GM12864 (cell line): ENCODE results near the gene MAMDC2.

Experiments used
- DNase-seq: peaks from one replicate; pipeline ENCODE4 v3.0.0-alpha.2; 2011; ENCODE audit warnings: low read depth
- H3K4me3 ChIP-seq: 2 replicates; pipeline ENCODE4 v1.5.1; 2011; ENCODE audit warnings: mild to moderate bottlenecking, low read depth, low read length, control low read depth
- CTCF ChIP-seq: IDR thresholded peaks from 2 replicates; pipeline ENCODE4 v1.5.1; 2011; ENCODE audit warnings: low read depth, mild to moderate bottlenecking, moderate library complexity, low read length, control low read depth, inconsistent platforms; ENCODE audit errors: missing control alignments

MAMDC2 gene

GRCh38 chr9:70119786-70120185 lies 76.1 kb downstream of the MAMDC2 start:
- no peak for DNase-seq
- no peak for TF ChIP-seq CTCF

GRCh38 chr9:70120834-70121510 lies 77.3 kb downstream of the MAMDC2 start:
- DNase-seq, result no peak
- no peak overlapping the region for H3K4me3 ChIP-seq
- no peak for TF ChIP-seq CTCF

More at GRCh38 chr9:70119786-70120185, 76.1 kb downstream of the MAMDC2 start:
- no peak overlapping the region for H3K4me3 ChIP-seq

- TF ChIP-seq CTCF, result no peak
- no peak overlapping the region for H3K4me3 ChIP-seq
- DNase-seq, result no peak
These were observed 78.3 kb downstream of the MAMDC2 start for GRCh38 chr9:70121818-70122436.

GRCh38 chr9:70123695-70124094 lies 80.0 kb downstream of the MAMDC2 start:
- DNase-seq, result no peak
- no peak overlapping the region for H3K4me3 ChIP-seq
- TF ChIP-seq CTCF, result no peak

- no peak for DNase-seq
- no peak for TF ChIP-seq CTCF
- H3K4me3 ChIP-seq, result no peak overlapping the region
These were observed 82.1 kb downstream of the MAMDC2 start for GRCh38 chr9:70125621-70126263.

- TF ChIP-seq CTCF, result no peak
- DNase-seq, result no peak
- H3K4me3 ChIP-seq, result no peak overlapping the region
These were observed 83.4 kb downstream of the MAMDC2 start for GRCh38 chr9:70127036-70127435.
